Subcutaneous abdominal adipose tissue (tissue), 5 donors: Measurements from ENCODE around the gene TBCD.

Experiments used
- H3K27ac ChIP-seq: one replicate; pipeline ENCODE4 v1.7.0; 2013; ENCODE audit warnings: low read depth, mild to moderate bottlenecking, inconsistent platforms, low read length, moderate library complexity
- H3K27me3 ChIP-seq, 5 donors: one replicate each; pipeline ENCODE4 v1.7.0; 2013; ENCODE audit warnings: low read length in 5 of 5, inconsistent platforms in 1 of 5; ENCODE audit not compliant: control insufficient read depth in 5 of 5, insufficient read depth in 4 of 5
- H3K36me3 ChIP-seq, 5 donors: one replicate each; pipeline ENCODE4 v1.7.0; 2013; ENCODE audit warnings: low read length in 5 of 5; ENCODE audit not compliant: control insufficient read depth in 5 of 5, insufficient read depth in 5 of 5
- H3K4me1 ChIP-seq, 5 donors: one replicate each; pipeline ENCODE4 v1.7.0; 2013; ENCODE audit warnings: low read length in 5 of 5, mild to moderate bottlenecking in 3 of 5, moderate library complexity in 1 of 5; ENCODE audit not compliant: control insufficient read depth in 5 of 5, insufficient read depth in 5 of 5
- H3K4me3 ChIP-seq, 5 donors: one replicate each; pipeline ENCODE4 v1.7.0; 2013; ENCODE audit warnings: low read length in 5 of 5, low read depth in 1 of 5
- H3K9ac ChIP-seq, 5 donors: one replicate each; pipeline ENCODE4 v1.7.0; 2013; ENCODE audit warnings: low read length in 5 of 5, mild to moderate bottlenecking in 4 of 5, moderate library complexity in 3 of 5
- H3K9me3 ChIP-seq, 5 donors: one replicate each; pipeline ENCODE4 v1.7.0; 2013; ENCODE audit warnings: low read length in 5 of 5; ENCODE audit not compliant: control insufficient read depth in 5 of 5
- donor health status: healthy.
- donor health status: healthy.
- donor health status: healthy.
- donor health status: healthy.
- donor health status: healthy.

TBCD gene

GRCh38 chr17:82729479-82730260, 22.2 kb upstream of the TBCD start:
- H3K9me3 ChIP-seq: peaks cover 0 to 6% (median 2%) of the 10 kb centered on the region in 5 donors
- H3K9ac ChIP-seq: no peak overlapping the region
- H3K4me3 ChIP-seq: no peak overlapping the region
- peaks cover 0 to 38% (median 28%) of the 10 kb centered on the region in 5 donors for H3K36me3 ChIP-seq
- peaks cover 0 to 2% (median under 1%) of the 10 kb centered on the region in 5 donors for H3K4me1 ChIP-seq
- no peak overlapping the region for H3K27ac ChIP-seq
- no peaks in the 10 kb centered on the region for H3K27me3 ChIP-seq

DNA sequence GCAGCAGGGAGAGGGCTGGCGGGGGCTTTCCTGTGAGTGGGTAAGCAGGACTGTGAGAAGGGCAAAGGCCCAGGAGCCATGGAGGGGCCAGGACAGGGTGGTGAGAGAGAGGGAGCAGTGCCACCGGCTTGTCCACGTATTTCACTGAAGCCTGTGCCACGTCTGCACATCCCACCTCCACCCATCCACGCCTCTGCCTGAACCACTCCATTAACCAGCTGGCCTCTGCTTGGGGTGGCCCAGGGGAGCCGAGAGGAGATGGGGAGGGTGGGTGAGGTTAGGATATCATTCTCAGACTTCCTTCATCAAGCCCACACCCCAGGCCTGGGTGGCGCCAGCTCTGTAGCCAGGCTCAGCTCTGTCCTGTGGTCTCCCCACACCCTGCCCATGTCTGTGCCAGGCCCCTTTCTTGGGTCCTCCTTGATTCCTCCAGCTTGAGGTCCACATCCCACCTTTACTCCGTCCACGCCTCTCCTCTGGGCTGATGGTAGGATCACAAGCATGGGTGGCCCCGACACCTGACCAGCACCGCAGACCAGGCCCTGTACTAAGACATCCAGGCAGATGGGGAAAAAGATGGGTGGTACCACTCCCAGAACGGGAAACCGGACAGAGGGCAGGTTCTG, 19.6 kb upstream of the TBCD start:
- H3K4me3 ChIP-seq: no peak overlapping the region
- H3K27me3 ChIP-seq: no peaks in the 10 kb centered on the region
- H3K9ac ChIP-seq: no peak overlapping the region
- no peak overlapping the region for H3K27ac ChIP-seq
- H3K36me3 ChIP-seq: peaks cover 0 to 25% (median 16%) of the 10 kb centered on the region in 5 donors
- H3K9me3 ChIP-seq: peaks cover 0 to 6% (median 2%) of the 10 kb centered on the region in 5 donors
- H3K4me1 ChIP-seq: peaks cover 0 to 20% (median 17%) of the 10 kb centered on the region in 5 donors

DNA sequence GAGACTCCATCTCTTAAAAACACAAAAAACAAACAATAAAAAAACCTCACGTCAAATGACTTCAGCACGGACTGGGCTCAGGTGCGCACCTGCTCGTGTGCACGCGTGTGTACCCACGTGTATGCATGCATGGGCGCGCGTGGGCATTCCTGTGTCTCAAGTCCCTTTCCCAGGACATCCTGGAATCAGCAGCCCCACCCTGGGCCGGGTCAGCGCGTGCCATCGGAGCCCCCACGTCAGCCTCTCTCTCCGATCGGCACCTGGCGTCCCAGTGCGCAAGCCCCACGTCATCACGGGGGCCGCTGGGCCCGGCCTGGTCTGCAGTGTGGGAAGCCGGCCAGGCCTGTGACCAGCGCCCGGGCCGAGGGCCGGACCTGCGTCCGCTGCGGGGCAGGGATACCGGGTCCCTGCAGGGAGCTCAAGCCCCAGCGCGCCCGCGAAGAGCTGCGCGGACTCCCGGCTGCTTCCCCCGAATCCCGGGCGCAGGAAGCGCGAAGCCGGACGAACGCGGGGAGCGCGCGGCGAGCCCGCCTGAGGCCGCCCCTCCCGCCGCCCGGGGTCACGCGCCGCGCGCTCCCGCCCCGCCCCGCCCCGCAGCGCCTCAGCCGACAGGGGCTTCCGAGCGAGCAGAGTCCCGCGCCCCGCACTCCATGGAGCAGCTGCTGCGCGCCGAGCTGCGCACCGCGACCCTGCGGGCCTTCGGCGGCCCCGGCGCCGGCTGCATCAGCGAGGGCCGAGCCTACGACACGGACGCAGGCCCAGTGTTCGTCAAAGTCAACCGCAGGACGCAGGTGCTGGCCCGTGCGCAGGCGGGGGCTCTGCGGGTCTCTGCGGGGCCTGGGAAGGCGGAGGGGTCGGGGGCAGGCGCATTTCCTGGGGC, 16.6 kb upstream of the TBCD start, which contains the start of gene FN3K:
Gene FN3K (plus strand): TSS at position 629 of the 880 bp plus-strand sequence. CDS start 22 bp downstream, at position 651.
- H3K27me3 ChIP-seq: no peaks in the 10 kb centered on the region
- H3K9me3 ChIP-seq: peaks cover 0 to 6% (median 2%) of the 10 kb centered on the region in 5 donors
- peaks cover 0 to 10% (median 8%) of the 10 kb centered on the region in 5 donors for H3K36me3 ChIP-seq

DNA sequence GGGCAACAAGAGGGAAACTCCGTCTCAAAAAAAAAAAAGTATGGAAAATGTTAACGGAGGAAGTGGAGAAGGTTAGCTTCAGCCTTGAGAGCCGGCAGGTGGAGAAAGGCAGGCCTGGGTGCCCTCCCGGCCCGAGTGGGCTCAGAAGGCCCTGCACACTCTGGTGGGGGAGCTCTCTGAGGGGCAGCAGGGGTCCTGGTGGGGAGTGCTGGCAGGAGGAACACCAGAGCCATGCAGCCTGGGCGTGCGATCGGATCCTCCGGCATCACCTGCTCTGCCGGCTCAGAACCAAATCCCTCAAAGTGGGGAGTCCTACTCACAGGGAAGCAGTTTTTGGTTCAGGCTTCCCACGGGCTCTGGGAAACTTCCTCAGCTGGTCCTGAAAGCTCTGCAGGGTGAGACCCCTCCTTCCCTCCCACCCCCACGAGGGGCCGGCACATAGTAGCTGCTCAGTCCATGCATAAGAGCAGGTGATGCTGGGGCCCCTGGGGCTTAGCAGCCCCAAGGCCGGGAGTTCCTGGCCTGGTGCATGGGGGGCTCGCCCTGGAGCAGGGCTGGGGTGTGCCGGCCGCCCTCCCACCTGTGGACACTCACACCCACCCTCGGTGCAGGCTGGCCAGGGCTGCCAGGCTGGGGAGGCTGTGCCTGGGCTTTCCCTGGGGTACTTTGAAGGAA, 15.2 kb upstream of the TBCD start:
- Histone ChIP-seq H3K4me3 (peak overlapping the region in 2 of 5 donors; percentile 75 to 81), H3K27ac (no peak overlapping the region), H3K27me3 (no peaks in the 10 kb centered on the region), H3K36me3 (peaks cover 6 to 23% (median 20%) of the 10 kb centered on the region in 5 donors), H3K9me3 (peaks cover 0 to 13% (median 2%) of the 10 kb centered on the region in 5 donors), H3K9ac (no peak overlapping the region), H3K4me1 (peaks cover 0 to 30% (median 17%) of the 10 kb centered on the region in 5 donors)

More for the DNA sequence above, 16.6 kb upstream of the TBCD start, which contains the start of gene FN3K:
- Histone ChIP-seq H3K27ac (no peak within 1 kb of the TSS), H3K4me3 (peak within 1 kb of the TSS; percentile 72 to 91 (median 75)), H3K4me1 (peaks cover 0 to 30% (median 17%) of the 10 kb centered on the region in 5 donors), H3K9ac (peak within 1 kb of the TSS in 4 of 5 donors; percentile 66 to 77 (median 69))

- Histone ChIP-seq H3K4me3 (no peak overlapping the region), H3K27ac (no peak overlapping the region), H3K36me3 (peaks cover 11 to 36% (median 31%) of the 10 kb centered on the region in 5 donors), H3K4me1 (peaks cover 0 to 30% (median 17%) of the 10 kb centered on the region in 5 donors), H3K9me3 (peaks cover 0 to 13% (median 2%) of the 10 kb centered on the region in 5 donors), H3K27me3 (no peaks in the 10 kb centered on the region), H3K9ac (no peak overlapping the region)
Measured at GRCh38 chr17:82737967-82738877, 13.6 kb upstream of the TBCD start.

DNA sequence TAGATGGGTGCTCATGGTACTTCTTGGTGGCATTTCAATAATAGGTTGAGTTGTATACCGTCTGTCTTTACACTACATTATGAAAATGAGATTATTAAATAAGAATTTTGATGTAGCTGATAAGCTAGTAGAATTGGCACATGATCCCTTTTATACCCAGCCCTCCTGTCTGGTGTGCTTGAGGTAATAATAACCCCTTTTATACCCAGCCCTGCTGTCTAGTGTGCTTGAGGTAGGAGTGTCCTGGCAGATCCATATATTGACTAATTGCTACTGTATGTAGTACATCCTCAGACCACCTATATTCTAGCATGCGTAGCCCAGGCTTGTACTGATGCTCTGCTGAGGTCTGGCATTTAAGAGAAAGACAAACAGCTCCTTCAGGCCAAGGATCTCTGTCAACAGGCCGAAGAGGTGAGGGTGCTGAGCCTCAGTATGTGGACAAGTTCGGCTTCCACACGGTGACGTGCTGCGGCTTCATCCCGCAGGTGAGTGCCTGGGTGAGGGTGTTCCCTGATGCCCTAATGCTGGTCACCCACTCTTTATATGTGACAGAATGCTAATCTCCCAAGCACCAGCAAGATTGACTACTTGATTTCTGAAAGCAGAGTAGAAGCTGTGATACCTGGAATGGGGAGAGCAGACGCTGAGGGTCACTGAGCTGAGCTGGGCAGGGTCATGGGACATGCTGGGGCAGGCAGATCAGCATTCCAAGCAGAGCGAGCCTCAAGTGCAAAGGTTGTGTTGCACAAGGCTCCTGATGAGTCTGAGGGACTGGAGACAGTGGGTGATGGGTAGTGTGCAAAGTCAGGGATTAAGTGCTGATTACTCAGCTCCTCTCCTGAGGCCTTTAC, 10.7 kb upstream of the TBCD start:
- Histone ChIP-seq H3K9me3 (peaks cover 0 to 11% (median 0%) of the 10 kb centered on the region in 5 donors), H3K27me3 (no peaks in the 10 kb centered on the region), H3K9ac (no peak overlapping the region), H3K4me3 (peak overlapping the region in 1 of 5 donors; percentile 37), H3K36me3 (peaks cover 11 to 43% (median 36%) of the 10 kb centered on the region in 5 donors), H3K27ac (no peak overlapping the region), H3K4me1 (peaks cover 0 to 18% (median 6%) of the 10 kb centered on the region in 5 donors)

- Histone ChIP-seq H3K27ac (no peak overlapping the region), H3K4me3 (no peak overlapping the region), H3K36me3 (peaks cover 11 to 42% (median 32%) of the 10 kb centered on the region in 5 donors), H3K9ac (no peak overlapping the region), H3K27me3 (no peaks in the 10 kb centered on the region), H3K4me1 (peaks cover 0 to under 1% (median 0%) of the 10 kb centered on the region in 5 donors), H3K9me3 (peaks cover 0 to 16% (median 5%) of the 10 kb centered on the region in 5 donors)
Measured at GRCh38 chr17:82743344-82744219, 8.3 kb upstream of the TBCD start.
